Uterus (tissue), 2 donors: ENCODE measurements around the gene ST8SIA1.

ENCODE experiments used
- POLR2A ChIP-seq, 2 donors: fragments of 450-650 bp; IDR thresholded peaks; one replicate each; pipeline ENCODE4 v1.6.1; 2016; ENCODE audit warnings: antibody characterized with exemption in 2 of 2, mild to moderate bottlenecking in 1 of 2, moderate library complexity in 1 of 2
- TF ChIP-seq, protein P1 (sequence below), 4 experiments: fragments of 200-600 bp in 2 of 4; fragments of 450-650 bp in 2 of 4; sonication (generic) in 2 of 4; IDR thresholded peaks; one replicate each; pipeline ENCODE4 v1.5.1; 2016 to 2019; ENCODE audit warnings: antibody characterized with exemption in 4 of 4, mild to moderate bottlenecking in 2 of 4, moderate library complexity in 1 of 4

DNA sequence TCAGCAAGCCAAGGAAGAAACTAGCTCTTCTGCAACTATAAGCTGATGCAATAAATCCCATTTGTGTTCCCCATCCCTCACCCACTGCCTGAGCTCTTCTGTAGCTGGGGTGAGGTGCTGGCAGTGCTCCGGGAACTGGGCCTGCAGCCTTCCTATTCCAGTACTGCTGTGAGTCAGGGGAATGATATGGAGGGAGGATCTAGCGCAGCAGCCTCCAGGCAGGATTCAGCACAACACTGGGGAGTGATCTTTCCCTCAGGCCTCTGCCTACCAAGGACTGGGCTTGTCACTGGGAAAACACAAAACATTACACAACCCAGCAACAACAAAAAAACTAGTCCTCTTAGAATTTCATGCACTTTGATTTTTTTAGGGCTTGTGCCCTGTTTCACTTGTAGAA is 58.7 kb downstream of the ST8SIA1 start:
- TF ChIP-seq POLR2A (IDR thresholded peaks at IDR 0.05): no peak
- TF ChIP-seq, protein P1, sequence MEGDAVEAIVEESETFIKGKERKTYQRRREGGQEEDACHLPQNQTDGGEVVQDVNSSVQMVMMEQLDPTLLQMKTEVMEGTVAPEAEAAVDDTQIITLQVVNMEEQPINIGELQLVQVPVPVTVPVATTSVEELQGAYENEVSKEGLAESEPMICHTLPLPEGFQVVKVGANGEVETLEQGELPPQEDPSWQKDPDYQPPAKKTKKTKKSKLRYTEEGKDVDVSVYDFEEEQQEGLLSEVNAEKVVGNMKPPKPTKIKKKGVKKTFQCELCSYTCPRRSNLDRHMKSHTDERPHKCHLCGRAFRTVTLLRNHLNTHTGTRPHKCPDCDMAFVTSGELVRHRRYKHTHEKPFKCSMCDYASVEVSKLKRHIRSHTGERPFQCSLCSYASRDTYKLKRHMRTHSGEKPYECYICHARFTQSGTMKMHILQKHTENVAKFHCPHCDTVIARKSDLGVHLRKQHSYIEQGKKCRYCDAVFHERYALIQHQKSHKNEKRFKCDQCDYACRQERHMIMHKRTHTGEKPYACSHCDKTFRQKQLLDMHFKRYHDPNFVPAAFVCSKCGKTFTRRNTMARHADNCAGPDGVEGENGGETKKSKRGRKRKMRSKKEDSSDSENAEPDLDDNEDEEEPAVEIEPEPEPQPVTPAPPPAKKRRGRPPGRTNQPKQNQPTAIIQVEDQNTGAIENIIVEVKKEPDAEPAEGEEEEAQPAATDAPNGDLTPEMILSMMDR (IDR thresholded peaks at IDR 0.05): peak in 1 of 4 experiments; percentile 13
